GM12878 (cell line): ENCODE measurements around the gene TNFAIP8L3. TPM values are rescaled to one million over a fixed set of nuclear protein-coding genes. Genes with fewer than 3 reads are reported as not detected.

Source experiments
- ATAC-seq: fragments of 200-7000 bp; cut with Tn5 transposase; 3 replicates; pipeline ENCODE4 v1.9.1; 2020; ENCODE audit warnings: mild to moderate bottlenecking, moderate library complexity
- BruUV-seq: library from RNA; stranded (reverse); fragments of 400-500 nt; replicated peaks from 2 replicates; lab custom pipeline; 2021; lab: Mats Ljungman, UMichigan
- CTCF ChIA-PET: fragments of 300-600 bp; sonication (Branson Sonifier 250); formaldehyde crosslinking; extraction: SDS; loops from one replicate; lab custom pipeline; 2021; ENCODE audit warnings: inconsistent platforms; lab: Yijun Ruan, JAX
- POLR2A ChIA-PET: fragments of 350-600 bp; formaldehyde crosslinking; extraction: SDS; loops from one replicate; lab custom pipeline; 2021; ENCODE audit warnings: inconsistent platforms; lab: Charles Lee
- RAD21 ChIA-PET: fragments of 300-600 bp; sonication (Branson Sonifier 250); formaldehyde crosslinking; loops from one replicate; lab custom pipeline; 2023; ENCODE audit warnings: antibody characterized with exemption; ENCODE audit not compliant: unreplicated experiment; lab: Charles Lee
- SMC1A ChIA-PET: fragments of 300-600 bp; sonication (Branson Sonifier 250); formaldehyde crosslinking; loops from one replicate; lab custom pipeline; 2023; ENCODE audit not compliant: unreplicated experiment, uncharacterized antibody; lab: Charles Lee
- DNase-seq: peaks from one replicate; pipeline ENCODE4 v3.0.0-alpha.2; 2011; ENCODE audit warnings: low read depth, low spot score
- FAIRE-seq: peaks from 3 replicates; lab custom pipeline; 2011; peaks lifted over from hg19 to GRCh38; lab: Jason Lieb, UNC
- H2AFZ ChIP-seq: 2 replicates; pipeline ENCODE4 v1.6.0; 2011; ENCODE audit warnings: low read depth, low read length, control low read depth; ENCODE audit not compliant: control insufficient read depth
- H3K27ac ChIP-seq: 2 replicates; pipeline ENCODE4 v1.5.1; 2011; ENCODE audit warnings: control low read depth; ENCODE audit not compliant: control insufficient read depth, insufficient read depth
- H3K27me3 ChIP-seq, 2 experiments: replicated peaks in 1 of 2; 2 replicates each; pipeline versions ENCODE4 v1.6.0 to v1.6.1; 2011; ENCODE audit warnings: low read length in 1 of 2; ENCODE audit not compliant: control insufficient read depth in 2 of 2, insufficient read depth in 2 of 2
- H3K36me3 ChIP-seq, 2 experiments: 2 replicates each; pipeline ENCODE4 v1.5.1; 2011; ENCODE audit warnings: low read length in 1 of 2; ENCODE audit not compliant: control insufficient read depth in 2 of 2, insufficient read depth in 2 of 2
- H3K4me1 ChIP-seq: 2 replicates; pipeline ENCODE4 v1.6.1; 2011; ENCODE audit warnings: mild to moderate bottlenecking, low read length, moderate library complexity, mixed read lengths; ENCODE audit not compliant: control insufficient read depth, insufficient read depth
- H3K4me2 ChIP-seq: 2 replicates; pipeline ENCODE4 v1.6.0; 2011; ENCODE audit warnings: control low read depth; ENCODE audit not compliant: control insufficient read depth, insufficient read depth
- H3K4me3 ChIP-seq: fragments of 200-600 bp; sonication (generic); 2 replicates; pipeline ENCODE4 v1.5.1; 2016
- H3K79me2 ChIP-seq: 2 replicates; pipeline ENCODE4 v1.6.0; 2011; ENCODE audit warnings: low read length; ENCODE audit not compliant: control insufficient read depth, insufficient read depth
- H3K9ac ChIP-seq: 2 replicates; pipeline ENCODE4 v1.8.0; 2011; ENCODE audit warnings: low read length, control low read depth, mixed read lengths; ENCODE audit not compliant: control insufficient read depth, insufficient read depth
- H3K9me3 ChIP-seq: replicated peaks from 3 replicates; pipeline ENCODE4 v1.5.1; 2011; ENCODE audit warnings: mild to moderate bottlenecking, low read length; ENCODE audit not compliant: control insufficient read depth, insufficient read depth
- H4K20me1 ChIP-seq: 2 replicates; pipeline ENCODE4 v1.6.0; 2011; ENCODE audit not compliant: control insufficient read depth, insufficient read depth
- ATF3 ChIP-seq: IDR thresholded peaks from 2 replicates; pipeline ENCODE4 v1.6.1; 2011; ENCODE audit warnings: low read depth, mild to moderate bottlenecking, low read length, moderate library complexity, borderline replicate concordance; ENCODE audit errors: extremely low read depth
- BHLHE40 ChIP-seq, 2 experiments: fragments of 450-650 bp in 1 of 2; IDR thresholded peaks; 2 replicates each; pipeline ENCODE4 v1.6.1; 2011 to 2017; ENCODE audit warnings: low read depth in 2 of 2, borderline replicate concordance in 1 of 2, improper control_type of control experiment in 1 of 2, low read length in 1 of 2, mild to moderate bottlenecking in 1 of 2
- FOS ChIP-seq: IDR thresholded peaks from 3 replicates; pipeline ENCODE4 v1.6.1; 2011; ENCODE audit warnings: borderline replicate concordance; ENCODE audit not compliant: insufficient read length; ENCODE audit errors: extremely low read depth
- FOXM1 ChIP-seq: IDR thresholded peaks from 2 replicates; pipeline ENCODE4 v1.6.1; 2012; ENCODE audit warnings: low read depth, mild to moderate bottlenecking, inconsistent platforms, low read length, moderate library complexity
- HDAC2 ChIP-seq: fragments of 200-600 bp; sonication (generic); IDR thresholded peaks from 2 replicates; pipeline ENCODE4 v1.6.1; 2017
- HDAC6 ChIP-seq: fragments of 200-600 bp; sonication (generic); IDR thresholded peaks from one replicate; pipeline ENCODE4 v1.8.0; 2017; ENCODE audit warnings: antibody characterized with exemption; ENCODE audit not compliant: unreplicated experiment
- IKZF2 ChIP-seq, 2 experiments: fragments of 450-650 bp; IDR thresholded peaks; 2 replicates each; pipeline ENCODE4 v1.6.1; 2017; ENCODE audit warnings: mild to moderate bottlenecking in 2 of 2, moderate library complexity in 2 of 2
- NR2C2 ChIP-seq: IDR thresholded peaks from 2 replicates; pipeline ENCODE4 v1.6.1; 2011; ENCODE audit warnings: borderline replicate concordance, low read depth; ENCODE audit not compliant: control insufficient read depth, insufficient read length
- PKNOX1 ChIP-seq: fragments of 450-650 bp; IDR thresholded peaks from 2 replicates; pipeline ENCODE4 v1.6.1; 2016; ENCODE audit warnings: mild to moderate bottlenecking
- RCOR1 ChIP-seq: conservative IDR thresholded peaks from 2 replicates; pipeline ENCODE4 v1.6.1; 2012; ENCODE audit warnings: low read depth, low read length, improper control_type of control experiment
- SMC3 ChIP-seq: IDR thresholded peaks from 2 replicates; pipeline ENCODE4 v1.6.1; 2011; ENCODE audit warnings: low read length, improper control_type of control experiment, borderline replicate concordance
- USF2 ChIP-seq: IDR thresholded peaks from 2 replicates; pipeline ENCODE4 v1.6.1; 2011; ENCODE audit warnings: low read depth, low read length, improper control_type of control experiment, borderline replicate concordance
- WRNIP1 ChIP-seq: IDR thresholded peaks from 2 replicates; pipeline ENCODE4 v1.6.1; 2011; ENCODE audit warnings: low read depth, low read length, improper control_type of control experiment, borderline replicate concordance
- ZBTB11 ChIP-seq: fragments of 450-650 bp; formaldehyde crosslinking; IDR thresholded peaks from 2 replicates; pipeline ENCODE4 v1.5.0; 2022; ENCODE audit warnings: mild to moderate bottlenecking, missing genetic modification characterization
- ZNF24 ChIP-seq: fragments of 450-650 bp; IDR thresholded peaks from 2 replicates; pipeline ENCODE4 v1.6.1; 2017; ENCODE audit warnings: antibody characterized with exemption, mild to moderate bottlenecking
- WGBS: methylation state at CpG from one replicate; pipeline ENCODE4 v1.1.6; 2016; ENCODE audit warnings: low lambda C conversion rate; ENCODE audit not compliant: insufficient replicate concordance, insufficient coverage; ENCODE audit errors: missing lambda C conversion rate; 5-methylcytosine and 5-hydroxymethylcytosine counted together
- in situ Hi-C: fragments of 300-500 bp; cut with MboI; formaldehyde crosslinking; loops from 9 replicates; pipeline ENCODE4 v1.14.3; 2018; ENCODE audit warnings: mixed read lengths
- intact Hi-C: fragments of 100-400 bp; cut with micrococcal nuclease; formaldehyde crosslinking; loops from one replicate; pipeline ENCODE4 v1.14.2; 2022; ENCODE audit not compliant: unreplicated experiment
- polyA plus RNA-seq, 11 experiments: library from polyadenylated mRNA; depleted of rRNA in 4 of 11; unstranded in 6 of 11; stranded (reverse) in 5 of 11; fragments of >200 nt; fragmentation: Nextera tagmentation in 4 of 11; fragmentation: Illumina TruSeq in 1 of 11; extraction: Ambion mirVana in 4 of 11; extraction: Trizol in 1 of 11; gene quantifications; 1 replicate in 1 of 11; 2 replicates in 10 of 11; pipeline versions ENCODE4 v1.2.1 to v1.2.3, GENCODE V29; 2011 to 2016; ENCODE audit warnings: inconsistent platforms in 2 of 11, missing spikeins in 2 of 11, low read depth in 1 of 11
- total RNA-seq, 4 experiments: library from RNA; depleted of rRNA in 3 of 4; stranded (reverse); fragments of >200 nt in 3 of 4; fragmentation: Illumina TruSeq in 1 of 4; extraction: Trizol in 1 of 4; gene quantifications; 2 replicates each; pipeline versions ENCODE4 v1.2.1 to v1.2.3, GENCODE V29; 2013 to 2021

TNFAIP8L3 gene
- total and polyA plus RNA-seq, 10 of the 15 experiments (the other 5 are each of a cell fraction or from before 2014, with no cell fraction given), result 0.22 TPM; not detected in 9

GRCh38 chr15:51098331-51098619, 3.6 kb upstream of the TNFAIP8L3 start (continued):
- TF ChIP-seq ZBTB11 (CRISPR knock-in tag) (no peak), SMC3 (no peak), ZNF24 (no peak)

GRCh38 chr15:51097553-51098330, 3.0 kb upstream of the TNFAIP8L3 start:
- POLR2A ChIA-PET, result no interaction called here
- 28% methylated on average over 5 of the region's 5 CpGs for WGBS
- no peak for FAIRE-seq
- no peak for TF ChIP-seq HDAC6
- no peak for TF ChIP-seq NR2C2
- TF ChIP-seq FOXM1, result no peak
- TF ChIP-seq ATF3, result no peak
- TF ChIP-seq PKNOX1, result no peak
- no peak for TF ChIP-seq HDAC2
- TF ChIP-seq IKZF2 (IDR thresholded peaks at IDR 0.05), result no peak
- TF ChIP-seq FOS, result no peak
- TF ChIP-seq WRNIP1, result no peak
- TF ChIP-seq RCOR1, result no peak
- no peak for TF ChIP-seq USF2
- TF ChIP-seq BHLHE40 (IDR thresholded peaks at IDR 0.05; ENCODE audit: borderline replicate concordance in 1 of 2, low read depth in 2 of 2, low read length in 1 of 2), result no peak

More at GRCh38 chr15:51097553-51098330, 3.0 kb upstream of the TNFAIP8L3 start:
- ATAC-seq, result no peak
- Histone ChIP-seq H3K27ac (no peak overlapping the region), H3K9ac (no peak overlapping the region), H3K4me3 (no peak overlapping the region), H3K4me1 (no peaks in the 10 kb centered on the region), H4K20me1 (no peaks in the 10 kb centered on the region), H3K27me3 (peaks cover 7 to 20% of the 10 kb centered on the region in 2 experiments), H3K36me3 (no peaks in the 10 kb centered on the region), H3K9me3 (no peaks in the 10 kb centered on the region), H2AFZ (no peak overlapping the region), H3K4me2 (no peak overlapping the region), H3K79me2 (no peaks in the 10 kb centered on the region)
- ChIA-PET CTCF (interaction anchor here (1.3 kb wide), 1 partner anchor 38 kb away, joined by 3 read pairs; no protein-coding TSS in a partner anchor), RAD21 (no interaction called here), SMC1A (no interaction called here)
- intact Hi-C loops (no loop called here), in situ Hi-C loops (no loop called here)
- BruUV-seq, result no TSS peak
- DNase-seq, result no peak
